Subcutaneous adipose tissue (tissue), 4 donors: Measurements from ENCODE around the gene PRR7. TPM values are rescaled to one million over a fixed set of nuclear protein-coding genes. Genes with fewer than 3 reads are reported as not detected.

Experiments used
- total RNA-seq, 4 donors: library from RNA; depleted of rRNA; stranded (reverse); fragments of >200 nt; gene quantifications; one replicate each; pipeline ENCODE4 v1.1.0, GENCODE V29; 2016
- TF ChIP-seq, protein P1 (sequence below): fragments of 450-650 bp; IDR thresholded peaks from one replicate; pipeline ENCODE4 v1.5.1; 2016; ENCODE audit warnings: low read depth, mild to moderate bottlenecking, control low read depth, antibody characterized with exemption, moderate library complexity

PRR7 gene
- total RNA-seq, 4 donors from 2014 or later = 0.44 to 1.4 (median 0.90) TPM

DNA sequence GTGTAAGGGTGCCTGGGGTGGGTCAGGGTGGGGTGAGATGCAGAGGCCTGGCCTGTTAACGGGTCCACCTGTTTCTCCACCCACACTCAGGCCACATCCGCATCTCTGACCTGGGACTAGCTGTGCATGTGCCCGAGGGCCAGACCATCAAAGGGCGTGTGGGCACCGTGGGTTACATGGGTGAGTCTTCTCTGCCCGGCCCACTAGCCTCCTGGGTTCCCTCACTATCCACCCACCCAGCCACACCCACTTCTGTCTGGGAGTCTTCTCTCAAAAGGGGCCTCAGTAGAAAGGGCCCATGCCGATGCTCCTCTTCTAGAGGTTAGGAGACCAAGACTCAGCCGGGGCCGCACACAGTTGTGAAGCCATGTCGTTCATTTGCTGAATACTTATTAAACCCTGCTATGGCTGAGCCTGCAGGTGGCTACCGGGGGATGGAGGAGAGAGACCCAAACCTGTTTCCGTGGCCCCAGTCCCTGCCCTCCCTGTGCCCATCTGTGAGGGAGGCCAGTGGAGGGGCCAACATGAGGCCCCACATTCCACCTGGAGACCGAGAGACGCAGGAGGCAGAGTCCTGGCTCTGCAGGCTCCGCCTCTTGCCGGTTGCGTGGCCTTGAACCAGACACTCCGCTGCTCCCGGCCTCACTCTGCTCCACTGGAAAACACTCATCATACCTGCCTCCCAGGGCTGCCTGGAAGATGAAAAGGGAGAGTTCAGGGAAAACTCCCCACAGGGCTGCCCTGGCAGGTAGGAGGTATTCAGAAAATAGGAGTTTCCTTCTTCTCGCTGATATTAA, 11.5 kb upstream of the PRR7 start:
- TF ChIP-seq, protein P1, sequence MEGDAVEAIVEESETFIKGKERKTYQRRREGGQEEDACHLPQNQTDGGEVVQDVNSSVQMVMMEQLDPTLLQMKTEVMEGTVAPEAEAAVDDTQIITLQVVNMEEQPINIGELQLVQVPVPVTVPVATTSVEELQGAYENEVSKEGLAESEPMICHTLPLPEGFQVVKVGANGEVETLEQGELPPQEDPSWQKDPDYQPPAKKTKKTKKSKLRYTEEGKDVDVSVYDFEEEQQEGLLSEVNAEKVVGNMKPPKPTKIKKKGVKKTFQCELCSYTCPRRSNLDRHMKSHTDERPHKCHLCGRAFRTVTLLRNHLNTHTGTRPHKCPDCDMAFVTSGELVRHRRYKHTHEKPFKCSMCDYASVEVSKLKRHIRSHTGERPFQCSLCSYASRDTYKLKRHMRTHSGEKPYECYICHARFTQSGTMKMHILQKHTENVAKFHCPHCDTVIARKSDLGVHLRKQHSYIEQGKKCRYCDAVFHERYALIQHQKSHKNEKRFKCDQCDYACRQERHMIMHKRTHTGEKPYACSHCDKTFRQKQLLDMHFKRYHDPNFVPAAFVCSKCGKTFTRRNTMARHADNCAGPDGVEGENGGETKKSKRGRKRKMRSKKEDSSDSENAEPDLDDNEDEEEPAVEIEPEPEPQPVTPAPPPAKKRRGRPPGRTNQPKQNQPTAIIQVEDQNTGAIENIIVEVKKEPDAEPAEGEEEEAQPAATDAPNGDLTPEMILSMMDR = no peak

DNA sequence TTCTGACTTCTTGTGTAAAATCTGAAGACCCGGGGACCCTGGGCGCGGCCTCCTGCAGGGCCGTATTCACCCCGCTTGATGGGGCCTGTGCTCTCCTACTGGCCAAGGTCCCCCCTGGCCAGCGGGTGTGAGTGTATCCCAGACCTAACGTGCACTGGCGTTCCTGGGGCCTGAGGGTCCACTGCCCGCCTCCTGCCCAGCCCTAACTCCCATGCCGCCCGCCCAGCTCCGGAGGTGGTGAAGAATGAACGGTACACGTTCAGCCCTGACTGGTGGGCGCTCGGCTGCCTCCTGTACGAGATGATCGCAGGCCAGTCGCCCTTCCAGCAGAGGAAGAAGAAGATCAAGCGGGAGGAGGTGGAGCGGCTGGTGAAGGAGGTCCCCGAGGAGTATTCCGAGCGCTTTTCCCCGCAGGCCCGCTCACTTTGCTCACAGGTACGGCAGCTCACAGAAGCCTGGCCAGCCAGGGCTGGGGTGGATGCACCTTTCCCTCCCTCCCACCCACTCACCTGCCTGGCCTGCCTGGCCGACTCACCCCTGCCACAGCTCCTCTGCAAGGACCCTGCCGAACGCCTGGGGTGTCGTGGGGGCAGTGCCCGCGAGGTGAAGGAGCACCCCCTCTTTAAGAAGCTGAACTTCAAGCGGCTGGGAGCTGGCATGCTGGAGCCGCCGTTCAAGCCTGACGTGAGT, 10.6 kb upstream of the PRR7 start:
- TF ChIP-seq, protein P1 = no peak

DNA sequence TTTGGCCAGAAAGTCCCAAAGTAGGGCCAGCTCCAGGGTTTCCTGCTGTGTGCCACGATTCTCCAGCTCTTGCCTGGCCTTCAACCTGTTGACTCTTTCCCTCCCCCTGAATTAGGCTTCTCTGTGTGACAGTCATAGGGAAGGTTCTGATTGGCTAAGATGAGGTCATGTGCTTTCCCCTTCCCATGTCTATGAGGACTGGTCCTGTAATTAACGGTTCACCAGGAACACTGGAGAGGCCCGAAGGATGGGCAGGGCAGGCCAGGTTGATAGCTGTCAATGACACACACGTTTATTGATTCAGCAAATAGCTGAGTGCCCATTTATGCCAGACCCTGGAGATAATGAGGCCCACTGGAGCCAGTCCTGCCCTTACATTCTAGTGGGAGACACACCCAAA, 9.0 kb upstream of the PRR7 start:
- TF ChIP-seq, protein P1 = no peak

- TF ChIP-seq, protein P1 = no peak
These were observed 8.1 kb upstream of the PRR7 start for GRCh38 chr5:177438468-177438867.

- TF ChIP-seq, protein P1 = no peak
These were observed 7.0 kb upstream of the PRR7 start for GRCh38 chr5:177439518-177440053.

DNA sequence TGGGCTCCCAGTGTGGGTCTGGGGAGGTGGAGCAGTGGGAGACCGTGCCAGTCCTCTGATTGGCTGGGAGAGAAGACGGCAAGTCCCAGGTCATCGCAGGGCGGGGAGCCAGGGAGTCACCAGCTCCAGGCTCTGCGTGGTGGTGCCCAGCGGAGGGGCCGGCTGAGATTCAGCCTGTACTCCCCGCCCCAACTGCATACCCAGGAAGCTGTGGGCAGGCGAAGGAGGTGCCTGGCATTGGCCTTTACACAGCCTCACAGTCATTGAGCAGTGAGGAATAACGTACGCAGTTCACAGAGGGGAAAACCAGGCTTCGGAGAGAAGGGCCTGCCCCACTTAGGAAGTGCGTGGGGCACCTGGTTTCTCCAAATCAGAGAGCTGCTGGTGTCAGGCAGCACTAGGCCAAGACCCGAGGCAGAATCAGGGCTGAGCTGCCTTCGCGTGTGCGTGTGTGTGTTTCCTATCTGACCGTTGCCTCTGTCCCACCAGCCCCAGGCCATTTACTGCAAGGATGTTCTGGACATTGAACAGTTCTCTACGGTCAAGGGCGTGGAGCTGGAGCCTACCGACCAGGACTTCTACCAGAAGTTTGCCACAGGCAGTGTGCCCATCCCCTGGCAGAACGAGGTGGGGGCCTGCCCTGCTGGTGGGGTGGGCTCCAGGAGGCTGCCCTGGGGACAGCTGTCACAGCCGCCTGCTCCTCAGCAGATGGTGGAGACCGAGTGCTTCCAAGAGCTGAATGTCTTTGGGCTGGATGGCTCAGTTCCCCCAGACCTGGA, 6.2 kb upstream of the PRR7 start:
- TF ChIP-seq, protein P1 = no peak
